Ectodermal cell (in vitro differentiated cells): ENCODE data around the gene NADSYN1.
"Not testable (repeated sequence)": the region's sequence is repeated elsewhere in the genome, so short reads cannot be mapped to it uniquely, and the experiment has no call there.

ENCODE experiments used
- H3K27ac ChIP-seq: 2 replicates; pipeline ENCODE4 v1.7.0; 2013; ENCODE audit warnings: mild to moderate bottlenecking, low read depth, low read length; ENCODE audit not compliant: insufficient read depth, poor library complexity, severe bottlenecking
- H3K27me3 ChIP-seq: 2 replicates; pipeline ENCODE4 v1.7.0; 2013; ENCODE audit warnings: mild to moderate bottlenecking, low read length; ENCODE audit not compliant: insufficient read depth, control insufficient read depth, poor library complexity, severe bottlenecking
- H3K36me3 ChIP-seq: one replicate; pipeline ENCODE4 v1.7.0; 2013; ENCODE audit warnings: low read length; ENCODE audit not compliant: control insufficient read depth, insufficient read depth
- H3K4me1 ChIP-seq: one replicate; pipeline ENCODE4 v1.7.0; 2013; ENCODE audit warnings: low read length; ENCODE audit not compliant: control insufficient read depth, insufficient read depth
- H3K4me3 ChIP-seq: 2 replicates; pipeline ENCODE4 v1.7.0; 2013; ENCODE audit warnings: low read depth, low read length, control low read depth; ENCODE audit not compliant: insufficient read depth
- H3K9me3 ChIP-seq: 2 replicates; pipeline ENCODE4 v1.7.0; 2013; ENCODE audit warnings: mild to moderate bottlenecking, low read length, moderate library complexity; ENCODE audit not compliant: control insufficient read depth
- WGBS, 2 experiments: methylation state at CpG; one replicate each; pipeline ENCODE4 v1.1.7; 2013; ENCODE audit warnings: missing lambda C conversion rate in 2 of 2; 5-methylcytosine and 5-hydroxymethylcytosine counted together

Gene NADSYN1

DNA sequence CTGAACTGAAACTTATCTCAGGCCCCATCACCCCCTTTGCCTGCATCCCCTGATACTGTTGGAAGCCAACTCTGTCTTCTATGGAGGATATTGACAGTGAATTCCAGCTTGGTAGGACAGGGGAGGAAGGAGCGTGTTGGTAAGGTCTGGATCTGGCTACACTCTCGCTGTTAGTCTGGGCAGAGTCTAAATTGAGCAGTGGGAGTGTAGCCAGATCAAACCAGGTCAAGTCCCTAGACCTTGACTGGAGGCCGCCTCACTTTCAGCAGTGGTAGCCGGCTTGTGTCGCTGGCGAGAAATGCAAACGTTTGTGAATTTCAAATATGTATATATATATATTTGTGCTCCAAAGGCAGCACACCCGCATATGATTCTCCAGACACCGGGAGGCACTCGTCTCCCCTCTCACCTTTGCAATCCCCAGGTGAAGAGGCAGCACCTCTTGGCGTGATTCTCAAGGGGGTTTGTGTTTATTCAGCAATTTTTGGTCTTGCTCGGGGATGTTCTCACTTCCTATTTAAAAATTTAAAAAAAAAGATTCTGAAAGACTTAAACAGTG is 31.5 kb upstream of the NADSYN1 start:
- H3K4me3 ChIP-seq, result no peak overlapping the region
- WGBS, 2 experiments, result 89 to 95% methylated on average over 8 to 11 of the region's 12 CpGs
- H3K27me3 ChIP-seq, result no peaks in the 10 kb centered on the region

DNA sequence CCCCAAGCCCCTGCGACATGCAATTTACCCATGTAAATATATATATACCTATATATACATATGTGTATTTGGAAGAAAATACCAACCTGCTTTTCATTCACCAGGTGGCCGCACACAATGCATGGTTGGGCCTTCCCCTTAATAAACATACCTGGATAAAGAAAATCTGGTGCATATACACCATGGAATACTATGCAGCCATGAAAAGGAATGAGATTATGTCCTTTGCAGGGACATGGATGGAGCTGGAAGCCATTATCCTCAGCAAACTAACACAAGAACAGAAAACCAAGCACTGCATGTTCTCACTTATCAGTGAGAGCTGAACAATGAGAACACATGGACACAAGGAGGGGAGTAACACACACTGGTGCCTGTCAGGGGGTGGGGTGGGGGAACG is 30.7 kb upstream of the NADSYN1 start:
- not testable (repeated sequence) for H3K9me3 ChIP-seq, H3K4me3 ChIP-seq, H3K27ac ChIP-seq, H3K27me3 ChIP-seq, H3K4me1 ChIP-seq, H3K36me3 ChIP-seq
- WGBS, 2 experiments, result 93 to 100% methylated on average over 1 of the region's 3 CpGs

More for the DNA sequence above, 31.5 kb upstream of the NADSYN1 start:
- no peaks in the 10 kb centered on the region for H3K9me3 ChIP-seq
- no peak overlapping the region for H3K27ac ChIP-seq
- H3K36me3 ChIP-seq, result no peaks in the 10 kb centered on the region
- no peaks in the 10 kb centered on the region for H3K4me1 ChIP-seq

DNA sequence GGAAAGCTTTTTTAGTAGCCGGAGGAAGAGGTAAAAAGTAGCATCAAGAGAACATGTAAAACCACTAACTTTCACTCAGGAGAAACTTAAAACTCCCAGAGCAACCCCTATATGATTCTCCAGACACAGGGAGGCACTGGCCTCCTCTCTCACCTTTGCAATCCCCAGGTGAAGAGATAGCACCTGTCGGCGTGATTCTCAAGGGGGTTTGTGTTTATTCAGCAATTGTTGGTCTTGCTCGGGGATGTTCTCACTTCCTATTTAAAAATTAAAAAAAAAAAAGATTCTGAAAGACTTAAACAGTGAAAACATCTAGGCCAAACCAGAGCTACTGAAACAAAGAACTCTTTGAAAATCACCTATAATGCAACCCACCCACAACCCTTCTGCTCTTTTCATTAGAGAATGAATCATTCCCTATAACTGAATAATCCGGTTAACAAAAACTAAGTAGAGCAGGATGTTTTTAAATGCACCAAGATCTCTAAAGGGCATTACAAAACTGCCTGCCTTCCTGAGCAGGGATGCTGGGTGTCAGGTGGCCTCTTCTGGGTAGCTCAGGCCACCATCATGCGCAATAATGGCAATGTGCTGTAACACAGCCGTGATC is 29.7 kb upstream of the NADSYN1 start:
- 77 to 92% methylated on average over 6 to 7 of the region's 7 CpGs for WGBS, 2 experiments
- no peaks in the 10 kb centered on the region for H3K36me3 ChIP-seq
- H3K4me1 ChIP-seq, result no peaks in the 10 kb centered on the region
- no peaks in the 10 kb centered on the region for H3K9me3 ChIP-seq
- H3K4me3 ChIP-seq, result no peak overlapping the region
- H3K27ac ChIP-seq, result no peak overlapping the region
- no peaks in the 10 kb centered on the region for H3K27me3 ChIP-seq

DNA sequence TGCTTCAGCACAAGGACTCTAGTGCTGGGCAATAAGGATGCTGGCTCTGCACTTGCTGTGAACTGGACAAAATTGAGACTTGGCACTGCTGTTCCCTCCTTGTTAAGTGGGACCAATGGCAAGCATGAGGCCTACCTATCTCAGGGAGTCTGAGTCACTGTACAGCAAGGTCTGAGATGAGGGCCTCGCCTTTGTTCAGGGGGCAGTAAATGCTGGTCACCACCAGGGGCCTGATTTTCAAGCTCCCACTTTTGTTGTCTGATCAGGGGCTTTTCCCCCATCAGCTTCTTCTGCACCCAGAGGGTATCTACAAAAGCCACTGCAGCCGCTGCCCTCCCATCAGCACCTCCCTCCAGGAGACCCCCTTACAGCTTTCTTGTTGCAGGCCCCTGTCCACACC is 27.6 kb upstream of the NADSYN1 start:
- WGBS, 2 experiments, result 86 to 95% methylated on average over 2 of the region's 2 CpGs
- H3K27ac ChIP-seq, result no peak overlapping the region

DNA sequence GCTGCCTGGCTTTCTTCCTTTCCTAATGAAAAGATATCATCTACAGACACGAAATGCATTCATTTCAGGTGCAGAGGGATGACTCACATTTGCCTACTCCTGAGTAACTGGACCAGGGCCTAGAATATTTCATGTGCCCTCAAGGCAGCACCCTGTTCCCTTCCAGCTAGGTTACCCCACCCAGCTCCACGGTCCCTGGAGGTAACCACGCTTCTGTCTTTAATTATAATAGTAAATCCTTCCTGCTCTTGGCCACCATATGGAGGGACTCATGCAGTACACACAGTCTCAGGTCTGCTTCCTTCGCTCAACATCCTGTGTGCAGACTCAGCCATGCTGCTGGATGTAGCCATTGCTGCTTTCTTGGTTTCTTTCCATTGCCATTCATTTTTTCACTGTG is 27.1 kb upstream of the NADSYN1 start:
- Histone ChIP-seq H3K4me3 (no peak overlapping the region), H3K36me3 (no peaks in the 10 kb centered on the region), H3K4me1 (no peaks in the 10 kb centered on the region), H3K9me3 (no peaks in the 10 kb centered on the region), H3K27ac (no peak overlapping the region), H3K27me3 (no peaks in the 10 kb centered on the region)
- WGBS, 2 experiments, result 80 to 93% methylated on average over 4 of the region's 4 CpGs

More for the DNA sequence above, 27.6 kb upstream of the NADSYN1 start:
- H3K9me3 ChIP-seq, result no peaks in the 10 kb centered on the region
- no peaks in the 10 kb centered on the region for H3K4me1 ChIP-seq
- no peaks in the 10 kb centered on the region for H3K36me3 ChIP-seq
- H3K4me3 ChIP-seq, result no peak overlapping the region
- no peaks in the 10 kb centered on the region for H3K27me3 ChIP-seq

DNA sequence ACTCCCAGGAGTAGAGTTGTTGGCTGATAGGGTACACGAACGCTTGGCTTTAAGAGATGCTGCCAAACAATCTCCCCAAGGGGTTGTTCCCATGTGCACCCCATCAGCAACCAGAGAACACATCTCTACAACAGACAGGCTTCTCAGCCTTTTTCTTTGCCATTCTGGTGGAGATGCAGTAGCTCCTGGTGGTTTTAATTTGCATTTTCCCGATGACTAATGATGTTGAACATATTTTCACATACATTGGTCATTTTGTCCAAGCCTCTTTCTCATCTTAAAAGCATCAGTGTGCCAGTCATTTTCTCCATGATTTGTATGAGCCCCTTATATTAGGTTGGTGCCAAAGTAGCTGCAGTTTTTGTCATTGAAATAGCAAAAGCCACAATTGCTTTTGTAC is 26.6 kb upstream of the NADSYN1 start:
- Histone ChIP-seq H3K9me3 (no peaks in the 10 kb centered on the region), H3K27me3 (no peaks in the 10 kb centered on the region), H3K27ac (no peak overlapping the region), H3K4me3 (no peak overlapping the region), H3K36me3 (no peaks in the 10 kb centered on the region), H3K4me1 (no peaks in the 10 kb centered on the region)
- WGBS, 2 experiments, result 91 to 96% methylated on average over 3 of the region's 3 CpGs

DNA sequence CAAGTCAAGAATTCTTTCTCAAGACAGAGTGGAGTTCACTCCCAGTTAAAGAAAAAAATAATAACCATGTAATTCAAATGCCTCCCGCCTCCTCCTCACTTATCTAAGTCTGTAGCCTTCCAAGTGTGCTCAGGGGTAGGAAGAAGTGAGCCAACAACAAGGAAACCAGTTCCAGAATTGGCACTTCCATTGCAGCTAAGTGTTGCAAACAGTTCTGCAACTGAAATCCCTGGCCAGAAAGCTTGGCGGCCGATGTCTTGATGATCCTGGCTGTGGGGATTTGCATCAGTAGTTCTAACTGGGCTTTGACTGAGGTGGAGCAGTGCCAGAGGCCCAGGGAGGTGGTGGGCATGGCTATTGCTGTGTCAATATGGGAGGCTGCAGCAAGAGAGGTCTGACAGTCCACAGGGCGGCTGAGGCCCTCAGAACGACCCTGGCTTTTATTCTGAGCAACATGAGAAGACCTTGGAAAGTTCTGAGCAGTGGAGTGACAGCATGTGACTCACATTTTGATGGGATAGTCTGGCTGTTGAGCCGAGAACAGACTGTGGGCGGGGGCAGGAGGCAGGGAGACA is 24.1 kb upstream of the NADSYN1 start:
- H3K4me1 ChIP-seq, result no peaks in the 10 kb centered on the region
- H3K27me3 ChIP-seq, result no peaks in the 10 kb centered on the region
- H3K36me3 ChIP-seq, result no peaks in the 10 kb centered on the region
- H3K4me3 ChIP-seq, result no peak overlapping the region
- no peaks in the 10 kb centered on the region for H3K9me3 ChIP-seq
- 88 to 92% methylated on average over 7 of the region's 7 CpGs for WGBS, 2 experiments
- H3K27ac ChIP-seq, result no peak overlapping the region

DNA sequence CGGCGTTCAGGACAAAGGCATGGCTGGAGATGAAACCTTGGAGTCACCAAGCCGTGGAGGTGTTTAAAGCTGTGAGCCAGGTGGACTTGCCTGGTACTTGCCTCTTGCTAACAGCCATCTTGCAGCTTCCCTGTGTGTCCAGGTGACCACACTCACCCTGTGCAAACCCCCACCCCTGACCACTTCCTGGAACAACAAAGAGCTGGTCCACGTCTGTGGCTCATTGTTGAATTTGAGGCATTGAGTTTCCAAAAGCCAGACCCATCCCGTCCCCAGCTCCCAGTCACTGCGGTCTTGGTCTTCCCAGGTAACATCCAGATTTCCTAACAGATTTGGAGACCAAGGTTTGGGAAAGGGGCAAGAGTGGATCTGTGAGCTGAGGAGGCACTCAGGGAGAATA is 23.3 kb upstream of the NADSYN1 start:
- no peak overlapping the region for H3K4me3 ChIP-seq
- no peaks in the 10 kb centered on the region for H3K27me3 ChIP-seq
- WGBS, 2 experiments, result 92 to 95% methylated on average over 6 of the region's 6 CpGs
- no peak overlapping the region for H3K27ac ChIP-seq
- no peaks in the 10 kb centered on the region for H3K36me3 ChIP-seq
- no peaks in the 10 kb centered on the region for H3K9me3 ChIP-seq
- no peaks in the 10 kb centered on the region for H3K4me1 ChIP-seq

DNA sequence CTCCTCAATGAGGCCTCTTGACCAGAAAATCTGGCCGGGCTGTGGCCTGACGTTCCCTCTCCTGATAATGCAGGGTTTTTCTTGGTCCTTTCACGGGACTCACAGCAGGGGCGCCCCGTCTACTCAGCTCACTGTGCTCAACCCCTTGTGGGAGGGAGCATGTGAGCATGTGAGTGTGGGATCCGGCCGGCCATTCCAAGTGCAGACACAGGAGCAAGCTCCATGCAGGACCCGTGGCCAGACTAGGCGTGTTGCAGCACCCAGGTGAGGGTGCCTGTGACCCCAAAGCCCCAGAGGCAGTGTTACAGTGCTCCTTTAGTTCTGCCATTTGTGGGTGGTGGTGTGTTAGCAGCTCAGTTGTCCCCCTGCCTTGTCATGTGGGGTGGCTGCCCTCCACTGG is 22.8 kb upstream of the NADSYN1 start:
- WGBS, 2 experiments, result 92 to 96% methylated on average over 9 of the region's 9 CpGs
- no peaks in the 10 kb centered on the region for H3K27me3 ChIP-seq

DNA sequence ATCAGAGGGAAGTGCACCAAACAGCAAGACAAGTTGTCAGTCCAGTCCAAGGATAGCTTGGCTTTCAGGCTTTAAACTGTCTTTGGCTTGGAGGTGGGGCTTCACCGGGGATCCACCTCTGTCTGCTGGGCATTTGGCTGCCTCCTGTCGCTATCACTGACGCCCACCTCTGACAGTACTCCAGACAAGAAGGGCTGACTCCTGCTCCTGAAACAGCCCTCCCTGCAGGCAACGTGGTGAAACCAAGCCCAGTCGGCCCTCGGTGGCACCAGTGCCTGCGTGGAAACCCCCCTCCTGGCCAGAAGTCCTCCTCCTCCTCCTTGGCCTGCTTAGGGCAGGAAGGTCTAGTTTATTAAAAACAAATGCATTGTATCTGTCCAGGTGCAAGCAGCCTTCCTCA is 21.7 kb upstream of the NADSYN1 start:
- 59 to 64% methylated on average over 7 of the region's 7 CpGs for WGBS, 2 experiments
- H3K27ac ChIP-seq, result no peak overlapping the region
- H3K4me1 ChIP-seq, result no peaks in the 10 kb centered on the region
- no peaks in the 10 kb centered on the region for H3K9me3 ChIP-seq
- no peaks in the 10 kb centered on the region for H3K27me3 ChIP-seq
- H3K36me3 ChIP-seq, result peaks cover 3% of the 10 kb centered on the region
- no peak overlapping the region for H3K4me3 ChIP-seq

More for the DNA sequence above, 22.8 kb upstream of the NADSYN1 start:
- Histone ChIP-seq H3K27ac (no peak overlapping the region), H3K36me3 (no peaks in the 10 kb centered on the region), H3K9me3 (no peaks in the 10 kb centered on the region), H3K4me1 (no peaks in the 10 kb centered on the region), H3K4me3 (no peak overlapping the region)
